Right lobe of liver (tissue), 4 donors: ENCODE results near the gene RSU1.

Source experiments
- CTCF ChIP-seq, 4 donors: fragments of 200-600 bp in 3 of 4; fragments of 450-650 bp in 1 of 4; IDR thresholded peaks; one replicate each; pipeline versions ENCODE4 v1.5.1 to v1.8.0; 2016 to 2022; ENCODE audit warnings: antibody characterized with exemption in 4 of 4, mild to moderate bottlenecking in 2 of 4
- POLR2A ChIP-seq: fragments of 450-650 bp; IDR thresholded peaks from one replicate; pipeline ENCODE4 v1.6.1; 2017; ENCODE audit warnings: antibody characterized with exemption, mild to moderate bottlenecking
- donor health status: DM: no; HTN: no; CAD: no.
- donor health status: DM: no; HTN: no; CAD: no.
- donor health status: DM: no; HTN: yes; CAD: no.

DNA sequence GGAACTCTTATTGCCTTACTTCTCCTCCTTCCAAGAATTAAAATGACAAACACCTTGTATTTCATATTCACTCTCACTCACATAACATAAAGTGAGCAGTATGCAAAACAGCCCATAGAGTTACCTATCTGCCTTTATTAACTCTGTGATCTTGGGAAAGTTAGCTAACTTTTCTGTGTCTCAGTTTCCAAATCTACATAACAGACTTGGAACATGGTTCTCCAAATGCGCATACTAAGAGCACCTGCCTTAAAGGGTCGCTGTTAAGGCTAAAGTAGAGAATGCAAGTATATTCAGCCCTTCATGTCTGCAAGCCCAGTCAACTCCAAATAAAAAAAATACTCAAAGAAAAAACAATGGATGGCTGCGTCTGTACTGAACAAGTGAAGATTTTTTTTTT, 173.7 kb downstream of the RSU1 start:
- TF ChIP-seq CTCF (IDR thresholded peaks at IDR 0.05) (no peak), POLR2A (no peak)
